Skeletal muscle tissue (tissue), 4 donors: ENCODE data around the gene PPP1R3D. TPM values are rescaled to one million over a fixed set of nuclear protein-coding genes. Genes with fewer than 3 reads are reported as not detected.
"Not testable (repeated sequence)": the region's sequence is repeated elsewhere in the genome, so short reads cannot be mapped to it uniquely, and the experiment has no call there.

Experiments used
- H3K27ac ChIP-seq: one replicate; pipeline ENCODE4 v1.7.0; 2013; ENCODE audit warnings: mild to moderate bottlenecking, low read depth, low read length, inconsistent platforms
- H3K27me3 ChIP-seq, 3 donors: one replicate each; pipeline ENCODE4 v1.7.0; 2013; ENCODE audit warnings: low read length in 3 of 3; ENCODE audit not compliant: control insufficient read depth in 3 of 3, insufficient read depth in 3 of 3
- H3K36me3 ChIP-seq, 3 donors: one replicate each; pipeline ENCODE4 v1.7.0; 2013; ENCODE audit warnings: low read length in 3 of 3; ENCODE audit not compliant: control insufficient read depth in 3 of 3, insufficient read depth in 3 of 3
- H3K4me1 ChIP-seq, 3 donors: one replicate each; pipeline ENCODE4 v1.7.0; 2013; ENCODE audit warnings: low read length in 3 of 3, mild to moderate bottlenecking in 3 of 3; ENCODE audit not compliant: control insufficient read depth in 3 of 3, insufficient read depth in 3 of 3
- H3K4me3 ChIP-seq, 3 donors: one replicate each; pipeline ENCODE4 v1.7.0; 2013; ENCODE audit warnings: low read length in 3 of 3
- H3K9ac ChIP-seq, 3 donors: one replicate each; pipeline ENCODE4 v1.7.0; 2013; ENCODE audit warnings: low read length in 3 of 3, mild to moderate bottlenecking in 3 of 3, moderate library complexity in 2 of 3, low read depth in 1 of 3
- H3K9me3 ChIP-seq, 3 donors: one replicate each; pipeline ENCODE4 v1.7.0; 2013; ENCODE audit warnings: low read length in 3 of 3; ENCODE audit not compliant: control insufficient read depth in 3 of 3
- total RNA-seq: library from RNA; depleted of rRNA; stranded (reverse); fragments of >200 nt; gene quantifications from one replicate; pipeline ENCODE4 v1.2.3, GENCODE V29; 2014
- donor health status: Osteomylitis.

PPP1R3D gene
- total RNA-seq, 1 donor from 2014 or later, result 6.8 TPM

DNA sequence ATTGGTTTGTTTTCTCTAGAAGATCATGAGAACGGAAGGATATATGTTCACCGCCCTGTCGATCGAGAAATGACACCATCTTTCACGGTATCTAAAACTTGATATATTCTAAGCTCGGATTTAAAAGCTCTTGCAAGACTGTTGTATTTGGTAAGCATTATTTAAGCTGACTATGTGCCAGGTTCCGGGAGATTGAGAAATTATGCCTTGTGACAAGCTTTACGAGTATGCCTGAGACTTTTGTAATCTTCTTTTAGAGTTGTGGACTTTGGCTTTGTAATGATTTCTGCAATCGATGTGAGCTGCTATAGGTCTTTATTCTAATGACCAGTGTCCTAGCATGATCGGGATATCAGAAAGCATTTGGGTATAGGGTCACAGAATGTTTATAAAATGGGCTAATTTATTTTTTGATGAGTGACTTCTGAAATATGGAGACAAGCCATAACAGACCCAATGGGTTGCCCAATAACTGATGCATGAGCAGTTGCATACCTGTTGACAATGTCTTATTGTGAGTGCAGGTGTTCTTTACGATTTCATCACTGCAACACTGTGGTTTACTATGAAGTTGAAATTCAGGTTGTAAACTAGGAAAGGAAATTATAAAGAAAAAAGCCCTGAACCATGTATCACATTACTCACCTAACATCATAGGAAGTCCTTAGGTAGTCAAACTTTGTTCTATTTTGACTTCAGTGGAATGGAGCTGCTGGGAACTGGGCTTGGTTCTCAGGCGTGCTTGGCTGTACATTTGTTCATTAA lies 32.1 kb upstream of the PPP1R3D start:
- Histone ChIP-seq H3K9ac (no peak overlapping the region), H3K9me3 (no peaks in the 10 kb centered on the region)

DNA sequence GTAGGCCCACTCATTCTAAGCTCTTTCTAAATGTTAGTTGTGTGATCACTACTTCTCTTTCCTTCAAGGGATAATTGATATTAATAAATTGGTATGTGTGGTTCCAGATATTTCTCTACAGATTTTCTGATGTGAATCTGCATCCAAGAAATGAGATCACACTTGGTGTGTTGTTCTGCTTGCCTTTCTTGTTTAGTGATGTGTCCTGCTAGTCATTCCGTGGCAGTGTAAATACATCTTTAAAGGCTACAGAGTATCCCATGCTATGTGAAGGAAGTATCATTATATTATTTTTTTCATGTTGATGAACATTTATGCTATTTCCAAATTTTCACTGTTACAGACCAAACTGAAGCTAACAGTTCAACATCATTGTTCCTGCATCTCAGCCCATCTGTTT lies 31.3 kb upstream of the PPP1R3D start:
- no peaks in the 10 kb centered on the region for H3K27me3 ChIP-seq
- no peak overlapping the region for H3K9ac ChIP-seq
- H3K4me3 ChIP-seq, result no peak overlapping the region
- H3K27ac ChIP-seq, result no peak overlapping the region
- H3K4me1 ChIP-seq, result no peaks in the 10 kb centered on the region
- H3K9me3 ChIP-seq, result no peaks in the 10 kb centered on the region
- H3K36me3 ChIP-seq, result no peaks in the 10 kb centered on the region

More for the DNA sequence above, 32.1 kb upstream of the PPP1R3D start:
- Histone ChIP-seq H3K36me3 (no peaks in the 10 kb centered on the region), H3K4me1 (no peaks in the 10 kb centered on the region), H3K4me3 (no peak overlapping the region), H3K27me3 (no peaks in the 10 kb centered on the region), H3K27ac (no peak overlapping the region)

DNA sequence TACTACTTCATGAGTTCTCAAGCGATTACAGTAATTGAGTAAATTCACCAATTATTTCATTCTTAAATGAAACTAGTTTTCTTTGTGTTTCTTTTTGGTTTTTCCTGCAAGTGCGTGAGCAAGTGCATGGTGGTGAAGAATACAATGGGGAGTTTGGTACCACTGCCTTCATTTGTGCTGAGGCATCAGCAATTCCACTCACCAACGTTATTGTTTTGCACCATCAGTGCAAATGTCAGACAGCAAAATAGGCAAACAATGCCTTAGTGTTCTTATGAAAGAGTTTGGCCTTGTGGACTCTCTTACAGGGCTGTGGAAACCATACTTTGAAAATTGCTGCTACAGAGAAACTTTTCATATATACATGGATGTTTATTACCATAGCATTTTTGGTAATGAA lies 26.3 kb upstream of the PPP1R3D start:
- no peaks in the 10 kb centered on the region for H3K9me3 ChIP-seq
- H3K27me3 ChIP-seq, result no peaks in the 10 kb centered on the region
- no peaks in the 10 kb centered on the region for H3K4me1 ChIP-seq
- no peak overlapping the region for H3K9ac ChIP-seq
- no peak overlapping the region for H3K4me3 ChIP-seq
- H3K36me3 ChIP-seq, result no peaks in the 10 kb centered on the region
- H3K27ac ChIP-seq, result no peak overlapping the region

DNA sequence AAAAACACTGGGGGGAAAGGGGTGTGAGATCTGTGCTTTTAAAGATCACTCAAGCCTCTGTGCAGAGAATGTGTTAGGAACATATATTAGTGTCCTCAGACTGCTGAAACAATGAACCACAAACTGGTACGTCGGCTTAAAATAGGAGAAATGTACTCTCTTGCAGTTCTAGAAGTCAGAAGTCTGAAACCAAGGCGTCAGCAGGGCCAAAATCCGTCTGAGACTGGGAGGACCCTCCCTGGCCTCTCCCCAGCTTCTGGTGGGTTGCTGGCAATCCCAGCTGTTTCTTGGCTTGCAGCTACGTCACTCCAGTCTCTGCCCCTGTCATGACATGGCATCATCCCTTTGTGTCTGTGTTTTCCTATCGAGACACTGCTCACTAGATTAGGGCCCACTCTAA lies 22.1 kb upstream of the PPP1R3D start:
- H3K4me3 ChIP-seq, result no peak overlapping the region
- H3K9me3 ChIP-seq, result no peaks in the 10 kb centered on the region
- no peak overlapping the region for H3K27ac ChIP-seq
- H3K36me3 ChIP-seq, result peaks cover 0 to 7% (median 3%) of the 10 kb centered on the region in 3 donors
- H3K9ac ChIP-seq, result no peak overlapping the region
- H3K4me1 ChIP-seq, result no peaks in the 10 kb centered on the region
- no peaks in the 10 kb centered on the region for H3K27me3 ChIP-seq

DNA sequence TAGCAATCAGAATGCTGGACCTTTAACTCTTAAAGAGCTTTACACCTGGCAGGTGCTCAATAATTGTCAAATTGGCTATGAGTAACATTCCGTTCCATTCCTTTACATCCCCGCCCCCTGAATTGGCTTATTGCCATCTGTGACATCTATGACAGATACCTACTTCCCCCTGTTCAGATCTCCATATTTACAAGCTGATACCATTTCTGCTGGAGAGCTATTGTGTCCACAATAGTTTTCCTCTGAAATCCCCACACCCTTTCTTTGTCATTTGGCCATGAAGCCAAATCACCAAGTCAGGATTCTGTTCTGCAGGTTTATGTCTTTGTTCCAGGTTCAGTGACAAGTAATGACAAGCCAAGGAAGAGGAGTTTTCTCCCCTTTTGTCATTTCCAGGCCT lies 21.3 kb upstream of the PPP1R3D start:
- Histone ChIP-seq H3K4me1 (no peaks in the 10 kb centered on the region), H3K27me3 (no peaks in the 10 kb centered on the region), H3K36me3 (peaks cover 0 to 7% (median 3%) of the 10 kb centered on the region in 3 donors), H3K27ac (no peak overlapping the region), H3K4me3 (no peak overlapping the region), H3K9ac (no peak overlapping the region), H3K9me3 (no peaks in the 10 kb centered on the region)

DNA sequence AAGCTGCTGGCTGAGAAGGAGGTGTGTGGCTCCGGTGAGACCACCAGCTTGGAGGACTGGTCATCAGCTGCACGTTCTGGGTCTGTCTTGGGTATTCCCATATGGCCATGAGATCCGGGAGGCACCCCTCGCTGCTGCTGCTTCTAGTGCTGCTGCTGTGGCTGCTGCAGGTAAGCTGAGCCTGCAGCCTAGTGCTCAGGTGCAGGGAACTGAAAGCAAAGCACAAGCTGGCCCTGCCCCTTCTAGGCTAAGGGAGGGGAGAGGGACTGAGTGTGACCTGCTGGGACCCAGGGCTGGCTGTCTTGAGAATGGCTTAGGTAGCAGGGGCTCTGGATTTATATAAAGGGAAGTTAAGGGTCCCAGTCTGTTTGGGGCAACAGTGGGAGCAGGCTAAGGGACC lies 18.5 kb upstream of the PPP1R3D start:
- Histone ChIP-seq H3K27ac (no peak overlapping the region), H3K9me3 (no peaks in the 10 kb centered on the region), H3K9ac (no peak overlapping the region), H3K4me1 (peaks cover 10 to 12% (median 10%) of the 10 kb centered on the region in 3 donors), H3K27me3 (no peaks in the 10 kb centered on the region), H3K4me3 (no peak overlapping the region), H3K36me3 (peaks cover 0 to 7% (median 3%) of the 10 kb centered on the region in 3 donors)

DNA sequence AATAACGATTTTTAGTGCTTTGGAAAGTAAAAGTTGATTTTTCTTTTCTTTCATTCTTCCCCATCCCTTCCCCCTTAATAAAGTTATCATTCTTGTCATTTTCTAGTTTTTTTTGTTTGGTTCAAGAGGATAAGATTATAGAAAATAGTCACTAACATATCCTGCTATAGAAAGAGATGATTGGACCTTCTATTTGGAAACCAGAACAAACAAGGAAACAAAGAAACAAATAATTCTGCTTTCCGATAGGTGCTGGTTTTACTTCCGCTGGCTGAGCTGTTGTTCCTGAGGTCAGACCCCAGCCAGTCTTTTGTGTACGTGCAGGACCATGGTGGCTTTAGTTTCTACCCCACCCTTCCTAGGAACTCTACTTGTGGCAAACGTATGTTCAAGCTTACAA lies 18.0 kb upstream of the PPP1R3D start, which contains the start of gene CDH26:
TSS of gene CDH26 (plus strand) at position 301 of the 400 bp plus-strand sequence. CDS start 304 bp downstream, outside the sequence.
- H3K4me3 ChIP-seq, result no peak within 1 kb of the TSS
- H3K9me3 ChIP-seq, result no peaks in the 10 kb centered on the region
- H3K4me1 ChIP-seq, result peaks cover 10 to 12% (median 10%) of the 10 kb centered on the region in 3 donors
- no peak within 1 kb of the TSS for H3K27ac ChIP-seq
- H3K36me3 ChIP-seq, result peaks cover 0 to 7% (median 3%) of the 10 kb centered on the region in 3 donors
- H3K27me3 ChIP-seq, result no peaks in the 10 kb centered on the region
- no peak within 1 kb of the TSS for H3K9ac ChIP-seq

DNA sequence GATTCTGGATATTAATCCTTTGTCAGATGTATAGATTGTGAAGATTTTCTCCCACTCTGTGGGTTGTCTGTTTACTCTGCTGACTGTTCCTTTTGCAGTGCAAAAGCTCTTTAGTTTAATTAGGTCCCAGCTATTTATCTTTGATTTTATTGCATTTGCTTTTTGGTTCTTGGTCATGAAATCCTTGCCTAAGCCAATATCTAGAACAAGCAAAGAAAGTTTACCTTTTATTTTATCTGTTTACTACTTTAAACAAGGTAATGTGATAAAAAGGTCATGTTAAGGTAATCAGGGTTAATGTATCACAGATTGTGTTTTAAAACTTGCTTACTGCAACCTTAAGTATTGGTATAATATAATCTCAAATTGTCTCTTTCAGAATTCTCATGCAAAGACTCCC lies 17.5 kb upstream of the PPP1R3D start:
- not testable (repeated sequence) for H3K4me3 ChIP-seq, H3K36me3 ChIP-seq, H3K9me3 ChIP-seq, H3K9ac ChIP-seq, H3K27ac ChIP-seq, H3K27me3 ChIP-seq
- peaks cover 10 to 12% (median 10%) of the 10 kb centered on the region in 3 donors for H3K4me1 ChIP-seq

DNA sequence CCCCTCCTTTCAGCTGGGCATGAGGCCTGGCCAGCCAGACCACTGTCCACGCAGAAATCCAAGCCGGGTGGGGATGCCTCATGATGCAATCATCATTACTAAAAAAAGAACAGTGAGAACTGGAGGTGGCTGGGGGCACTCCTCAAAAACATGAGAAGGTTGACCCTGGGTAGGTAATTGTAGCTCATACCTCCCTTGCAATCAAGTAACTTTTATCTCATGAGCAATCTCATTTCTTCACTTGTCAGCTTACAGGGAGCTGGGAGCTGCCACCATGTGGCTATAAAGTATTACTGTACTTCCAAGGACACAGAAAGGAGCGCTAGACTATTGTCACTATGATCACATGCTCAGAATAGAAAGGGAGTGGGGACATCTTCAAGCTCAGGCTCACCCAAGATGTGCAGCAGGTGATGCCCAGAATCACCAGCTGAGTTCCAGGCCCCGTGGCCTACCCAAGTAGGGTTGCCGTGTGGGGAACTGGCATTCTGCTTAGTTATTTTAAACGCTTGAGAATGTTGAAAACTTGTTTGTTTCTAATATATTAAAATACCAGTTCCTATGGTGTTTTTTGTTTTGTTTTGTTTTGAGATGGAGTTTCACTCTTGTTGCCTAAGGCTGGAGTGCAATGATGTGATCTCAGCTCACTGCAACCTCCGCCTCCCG lies 15.2 kb upstream of the PPP1R3D start:
- Histone ChIP-seq H3K36me3 (peaks cover 3 to 10% (median 4%) of the 10 kb centered on the region in 3 donors), H3K9ac (peak overlapping the region in 2 of 3 donors; percentile 9 to 45)

DNA sequence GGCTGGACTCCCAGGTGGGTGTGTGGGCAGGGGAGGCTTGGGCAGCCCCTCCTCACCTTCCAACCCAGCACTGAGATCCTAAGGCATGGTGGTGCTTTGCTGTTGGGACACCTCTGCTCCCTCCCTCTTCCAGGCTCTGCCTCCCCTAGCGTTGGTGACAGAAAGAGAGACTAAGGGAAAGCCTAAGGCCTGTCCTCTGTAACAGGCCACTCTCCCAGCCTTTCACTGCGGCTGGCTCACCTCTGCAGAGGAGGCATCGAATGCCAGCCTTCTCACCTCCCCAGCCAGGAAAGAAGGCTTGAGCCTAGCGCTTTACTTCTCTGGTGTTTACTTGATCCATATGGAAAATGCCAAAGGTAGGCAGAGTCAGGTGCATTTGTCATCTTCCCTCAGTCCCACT lies 14.6 kb upstream of the PPP1R3D start:
- Histone ChIP-seq H3K9me3 (no peaks in the 10 kb centered on the region), H3K9ac (peak overlapping the region in 2 of 3 donors; percentile 9 to 45), H3K27me3 (no peaks in the 10 kb centered on the region), H3K27ac (peak overlapping the region; percentile 48), H3K36me3 (peaks cover 3 to 13% (median 4%) of the 10 kb centered on the region in 3 donors), H3K4me1 (peaks cover 10 to 12% (median 10%) of the 10 kb centered on the region in 3 donors), H3K4me3 (peak overlapping the region in 1 of 3 donors; percentile 17)

More for the DNA sequence above, 15.2 kb upstream of the PPP1R3D start:
- H3K4me3 ChIP-seq, result peak overlapping the region in 1 of 3 donors; percentile 17
- H3K4me1 ChIP-seq, result peaks cover 10 to 12% (median 10%) of the 10 kb centered on the region in 3 donors
- H3K9me3 ChIP-seq, result no peaks in the 10 kb centered on the region
- H3K27ac ChIP-seq, result peak overlapping the region; percentile 48
- H3K27me3 ChIP-seq, result no peaks in the 10 kb centered on the region
